Right renal pelvis (tissue), 4 donors: ENCODE results near the gene GAMT. TPM values are rescaled to one million over a fixed set of nuclear protein-coding genes. Genes with fewer than 3 reads are reported as not detected.
"Not testable (repeated sequence)": the region's sequence is repeated elsewhere in the genome, so short reads cannot be mapped to it uniquely, and the experiment has no call there.

ENCODE experiments used
- DNase-seq, 4 donors: peaks; one replicate each; pipeline ENCODE4 v3.0.0-alpha.2; 2013; ENCODE audit warnings: low read depth in 4 of 4, low spot score in 3 of 4, missing footprints in 1 of 4
- polyA plus RNA-seq, 4 donors: library from polyadenylated mRNA; unstranded; fragments of 120-200 nt; gene quantifications; one replicate each; pipeline ENCODE4 v1.2.1, GENCODE V29; 2013; ENCODE audit not compliant: insufficient read length in 4 of 4

Gene GAMT
- polyA plus RNA-seq, 4 donors, result 26.9 to 49.8 (median 30.8) TPM

GRCh38 chr19:1420085-1420484 is 18.7 kb upstream of the GAMT start:
- DNase-seq, result not testable (repeated sequence)

GRCh38 chr19:1418951-1419738 is 17.8 kb upstream of the GAMT start:
- DNase-seq, result no peak

GRCh38 chr19:1418496-1418775 is 17.1 kb upstream of the GAMT start:
- DNase-seq, result no peak

- DNase-seq, result no peak
These were observed 16.5 kb upstream of the GAMT start for GRCh38 chr19:1417681-1418495.

GRCh38 chr19:1417145-1417544 is 15.8 kb upstream of the GAMT start:
- DNase-seq, result no peak

- no peak for DNase-seq
These were observed 14.9 kb upstream of the GAMT start for GRCh38 chr19:1416014-1416841.

GRCh38 chr19:1412995-1413800 is 11.9 kb upstream of the GAMT start:
- no peak for DNase-seq

- DNase-seq, result no peak
These were observed 11.1 kb upstream of the GAMT start for GRCh38 chr19:1412323-1412923.

- no peak for DNase-seq
These were observed 10.2 kb upstream of the GAMT start for GRCh38 chr19:1411255-1412191.

- DNase-seq, result no peak
These were observed 9.4 kb upstream of the GAMT start for GRCh38 chr19:1410789-1411188.

- DNase-seq, result no peak
These were observed 8.9 kb upstream of the GAMT start for GRCh38 chr19:1410136-1410786.

GRCh38 chr19:1409204-1410005 is 8.1 kb upstream of the GAMT start:
- DNase-seq, result no peak

- no peak for DNase-seq
These were observed 7.2 kb upstream of the GAMT start for GRCh38 chr19:1408300-1409203.

- DNase-seq, result no peak
These were observed 6.4 kb upstream of the GAMT start, which contains the start of gene DAZAP1 for GRCh38 chr19:1407528-1408299. Gene DAZAP1 (plus strand): TSS chr19:1407586. CDS start chr19:1407774, 188 bp downstream.

- DNase-seq, result peak; percentile 97 to 98 (median 98)
These were observed 5.6 kb upstream of the GAMT start for GRCh38 chr19:1406774-1407527.
